ENCODE results near the gene PDP2.

The PDP2 gene

GRCh38 chr16:66932076-66932475 is 51.8 kb downstream of the PDP2 start:
- TF ChIP-seq CTCF (IDR thresholded peaks at IDR 0.05), result no peak

- TF ChIP-seq CTCF (IDR thresholded peaks at IDR 0.05), result no peak
These were observed 53.4 kb downstream of the PDP2 start for GRCh38 chr16:66933776-66934137.

- TF ChIP-seq CTCF (IDR thresholded peaks at IDR 0.05), result no peak
These were observed 54.0 kb downstream of the PDP2 start, which contains the start of gene CIAO2B for GRCh38 chr16:66934138-66934838. Gene CIAO2B (minus strand): TSS chr16:66934402. CDS start chr16:66934364, 38 bp downstream.

GRCh38 chr16:66935314-66936011 is 55.1 kb downstream of the PDP2 start, which contains the start of gene CES2:
Gene CES2 (plus strand): TSS chr16:66935516. CDS start chr16:66935636, 120 bp downstream.
- no peak for TF ChIP-seq CTCF (IDR thresholded peaks at IDR 0.05)

GRCh38 chr16:66936462-66936861 is 56.1 kb downstream of the PDP2 start:
- no peak for TF ChIP-seq CTCF (IDR thresholded peaks at IDR 0.05)

- TF ChIP-seq CTCF (IDR thresholded peaks at IDR 0.05), result no peak
These were observed 56.7 kb downstream of the PDP2 start for GRCh38 chr16:66936889-66937554.

- no peak for TF ChIP-seq CTCF (IDR thresholded peaks at IDR 0.05)
These were observed 57.5 kb downstream of the PDP2 start for GRCh38 chr16:66937725-66938337.

Measured in LNCAP (cell line).